HEK293 (cell line): Measurements from ENCODE around the gene FHIT.

Experiments
- CTCF ChIA-PET: fragments of 350-600 bp; formaldehyde crosslinking; extraction: SDS; loops from one replicate; lab custom pipeline; 2021; ENCODE audit warnings: antibody characterized with exemption; lab: Yijun Ruan, JAX
- POLR2A ChIA-PET: fragments of 300-600 bp; formaldehyde crosslinking; extraction: SDS; loops from one replicate; lab custom pipeline; 2020; ENCODE audit warnings: antibody characterized with exemption, inconsistent platforms; lab: Yijun Ruan, JAX
- H3K27ac ChIP-seq: fragments of 200-500 bp; sonication (Bioruptor generic); 2 replicates; pipeline ENCODE4 v1.5.1; 2014; ENCODE audit warnings: low read depth, low read length, control low read depth, inconsistent platforms; ENCODE audit errors: extremely low read depth
- H3K36me3 ChIP-seq, 2 experiments: fragments of 200-500 bp in 1 of 2; sonication (Bioruptor generic) in 1 of 2; 1 replicate in 1 of 2; 2 replicates in 1 of 2; pipeline ENCODE4 v1.5.1; 2014 to 2017; ENCODE audit warnings: inconsistent platforms in 2 of 2, low read length in 2 of 2; ENCODE audit not compliant: control insufficient read depth in 2 of 2, insufficient read depth in 1 of 2
- H3K4me1 ChIP-seq: fragments of 200-500 bp; sonication (Bioruptor generic); 2 replicates; pipeline ENCODE4 v1.5.1; 2014; ENCODE audit warnings: mild to moderate bottlenecking, low read length, inconsistent platforms; ENCODE audit not compliant: control insufficient read depth, insufficient read depth
- H3K4me3 ChIP-seq: 2 replicates; pipeline ENCODE4 v1.5.1; 2011; ENCODE audit warnings: low read depth, mild to moderate bottlenecking, control low read depth, low read length, moderate library complexity
- H3K9me3 ChIP-seq: fragments of 200-500 bp; sonication (Bioruptor generic); 2 replicates; pipeline ENCODE4 v1.5.1; 2014; ENCODE audit warnings: low read depth, low read length, inconsistent platforms; ENCODE audit not compliant: control insufficient read depth, insufficient read depth
- GLI2 ChIP-seq: fragments of 450-650 bp; formaldehyde crosslinking; IDR thresholded peaks from 2 replicates; pipeline ENCODE4; 2017; ENCODE audit warnings: missing biosample characterization, missing genetic modification characterization, low read depth, borderline replicate concordance
- OVOL3 ChIP-seq: fragments of 450-650 bp; formaldehyde crosslinking; IDR thresholded peaks from 2 replicates; pipeline ENCODE4 v1.5.1; 2016; ENCODE audit warnings: missing biosample characterization, missing genetic modification characterization
- ZBTB1 ChIP-seq: fragments of 450-650 bp; formaldehyde crosslinking; IDR thresholded peaks from 2 replicates; pipeline ENCODE4 v1.5.1; 2016; ENCODE audit warnings: missing biosample characterization, missing genetic modification characterization
- ZBTB7A ChIP-seq: fragments of 450-650 bp; formaldehyde crosslinking; IDR thresholded peaks from 2 replicates; pipeline ENCODE4 v1.5.1; 2016; ENCODE audit warnings: low read depth, missing biosample characterization, missing genetic modification characterization
- ZFP37 ChIP-seq: fragments of 450-650 bp; formaldehyde crosslinking; IDR thresholded peaks from 2 replicates; pipeline ENCODE4 v1.5.1; 2016; ENCODE audit warnings: missing biosample characterization, missing genetic modification characterization
- ZIC2 ChIP-seq: fragments of 450-650 bp; formaldehyde crosslinking; IDR thresholded peaks from 2 replicates; pipeline ENCODE4 v1.5.1; 2016; ENCODE audit warnings: missing biosample characterization, missing genetic modification characterization
- ZNF239 ChIP-seq: fragments of 450-650 bp; formaldehyde crosslinking; IDR thresholded peaks from 2 replicates; pipeline ENCODE4 v1.5.1; 2016; ENCODE audit warnings: missing biosample characterization, missing genetic modification characterization
- ZNF302 ChIP-seq: fragments of 450-650 bp; formaldehyde crosslinking; IDR thresholded peaks from 2 replicates; pipeline ENCODE4 v1.5.1; 2016; ENCODE audit warnings: missing biosample characterization, missing genetic modification characterization, low read depth
- ZNF391 ChIP-seq: fragments of 450-650 bp; formaldehyde crosslinking; IDR thresholded peaks from 2 replicates; pipeline ENCODE4 v1.5.1; 2016; ENCODE audit warnings: low read depth, missing biosample characterization, missing genetic modification characterization, borderline replicate concordance
- ZNF530 ChIP-seq: fragments of 450-650 bp; formaldehyde crosslinking; IDR thresholded peaks from 2 replicates; pipeline ENCODE4 v1.5.1; 2016; ENCODE audit warnings: low read depth, missing biosample characterization, missing genetic modification characterization
- ZNF548 ChIP-seq: fragments of 450-650 bp; formaldehyde crosslinking; IDR thresholded peaks from 2 replicates; pipeline ENCODE4 v1.5.1; 2016; ENCODE audit warnings: missing biosample characterization, missing genetic modification characterization
- ZNF621 ChIP-seq: fragments of 450-650 bp; formaldehyde crosslinking; IDR thresholded peaks from 2 replicates; pipeline ENCODE4 v1.5.1; 2017; ENCODE audit warnings: missing biosample characterization, missing genetic modification characterization
- ZNF677 ChIP-seq: fragments of 450-650 bp; IDR thresholded peaks from 2 replicates; pipeline ENCODE4 v1.5.0; 2018; ENCODE audit warnings: missing biosample characterization, mild to moderate bottlenecking, missing genetic modification characterization, moderate library complexity
- ZNF785 ChIP-seq: fragments of 450-650 bp; formaldehyde crosslinking; IDR thresholded peaks from 2 replicates; pipeline ENCODE4 v1.5.1; 2016; ENCODE audit warnings: missing biosample characterization, missing genetic modification characterization
- TF ChIP-seq, protein P1 (sequence below): fragments of 450-650 bp; formaldehyde crosslinking; IDR thresholded peaks from 2 replicates; pipeline ENCODE4 v1.5.1; 2017; ENCODE audit warnings: missing biosample characterization, missing genetic modification characterization
- TF ChIP-seq, protein P2 (sequence below): fragments of 450-650 bp; formaldehyde crosslinking; IDR thresholded peaks from 2 replicates; pipeline ENCODE4 v1.5.1; 2016; ENCODE audit warnings: missing biosample characterization, missing genetic modification characterization
- TF ChIP-seq, protein P3 (sequence below): fragments of 450-650 bp; formaldehyde crosslinking; IDR thresholded peaks from 2 replicates; pipeline ENCODE4 v1.5.1; 2016; ENCODE audit warnings: missing biosample characterization, missing genetic modification characterization
- TF ChIP-seq, protein P4 (sequence below): sonication (generic); formaldehyde crosslinking; IDR thresholded peaks from 2 replicates; pipeline ENCODE4 v1.8.1; 2022; ENCODE audit warnings: mild to moderate bottlenecking, moderate library complexity, missing genetic modification reagents
- TF ChIP-seq, protein P5 (sequence below): fragments of 450-650 bp; formaldehyde crosslinking; IDR thresholded peaks from 2 replicates; pipeline ENCODE4 v1.5.1; 2016; ENCODE audit warnings: missing biosample characterization, missing genetic modification characterization
- TF ChIP-seq, protein P6 (sequence below): fragments of 450-650 bp; formaldehyde crosslinking; IDR thresholded peaks from 2 replicates; pipeline ENCODE4 v1.5.1; 2016; ENCODE audit warnings: missing biosample characterization, missing genetic modification characterization

FHIT gene

DNA sequence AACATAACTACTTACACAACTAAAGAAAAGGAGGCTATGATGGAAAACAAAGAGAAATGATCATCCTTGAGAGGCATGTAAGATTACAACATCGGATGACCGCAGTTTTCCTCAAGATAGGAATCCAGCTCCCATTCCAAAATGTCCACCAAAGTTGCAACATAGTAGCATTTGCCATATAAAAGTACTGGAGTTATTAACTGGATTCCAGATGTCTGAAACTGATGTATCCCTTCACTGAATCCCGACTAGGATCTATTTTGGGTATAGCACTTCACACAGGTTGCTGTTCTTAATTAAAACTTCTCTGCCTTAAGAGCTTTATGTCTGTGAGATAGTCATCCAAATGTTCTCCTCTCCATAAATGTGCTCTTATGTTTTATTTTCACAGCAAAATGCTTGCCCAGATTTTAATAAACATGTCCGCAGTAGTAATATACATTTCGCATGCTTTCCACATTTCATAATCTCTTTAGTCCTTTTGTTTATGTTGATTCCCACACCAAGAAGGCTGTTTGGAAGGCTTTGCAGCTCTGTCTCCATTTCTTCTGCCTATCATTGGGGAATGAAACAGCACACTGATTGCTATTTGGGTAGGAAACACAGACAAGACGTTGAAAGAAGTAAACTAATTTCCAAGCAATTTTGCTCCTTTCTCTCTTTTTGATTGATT is 1484.9 kb downstream of the FHIT start:
- Histone ChIP-seq H3K27ac (no peak overlapping the region), H3K9me3 (no peaks in the 10 kb centered on the region), H3K36me3 (no peaks in the 10 kb centered on the region), H3K4me1 (no peaks in the 10 kb centered on the region), H3K4me3 (no peak overlapping the region)
- TF ChIP-seq, protein P1, sequence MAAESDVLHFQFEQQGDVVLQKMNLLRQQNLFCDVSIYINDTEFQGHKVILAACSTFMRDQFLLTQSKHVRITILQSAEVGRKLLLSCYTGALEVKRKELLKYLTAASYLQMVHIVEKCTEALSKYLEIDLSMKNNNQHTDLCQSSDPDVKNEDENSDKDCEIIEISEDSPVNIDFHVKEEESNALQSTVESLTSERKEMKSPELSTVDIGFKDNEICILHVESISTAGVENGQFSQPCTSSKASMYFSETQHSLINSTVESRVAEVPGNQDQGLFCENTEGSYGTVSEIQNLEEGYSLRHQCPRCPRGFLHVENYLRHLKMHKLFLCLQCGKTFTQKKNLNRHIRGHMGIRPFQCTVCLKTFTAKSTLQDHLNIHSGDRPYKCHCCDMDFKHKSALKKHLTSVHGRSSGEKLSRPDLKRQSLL (tag by site-specific recombination), result no peak
- TF ChIP-seq ZNF530, result no peak
- no peak for TF ChIP-seq OVOL3 (tag by site-specific recombination)
- TF ChIP-seq ZFP37 (tag by site-specific recombination), result no peak
- no peak for TF ChIP-seq ZNF677
- TF ChIP-seq, protein P2, sequence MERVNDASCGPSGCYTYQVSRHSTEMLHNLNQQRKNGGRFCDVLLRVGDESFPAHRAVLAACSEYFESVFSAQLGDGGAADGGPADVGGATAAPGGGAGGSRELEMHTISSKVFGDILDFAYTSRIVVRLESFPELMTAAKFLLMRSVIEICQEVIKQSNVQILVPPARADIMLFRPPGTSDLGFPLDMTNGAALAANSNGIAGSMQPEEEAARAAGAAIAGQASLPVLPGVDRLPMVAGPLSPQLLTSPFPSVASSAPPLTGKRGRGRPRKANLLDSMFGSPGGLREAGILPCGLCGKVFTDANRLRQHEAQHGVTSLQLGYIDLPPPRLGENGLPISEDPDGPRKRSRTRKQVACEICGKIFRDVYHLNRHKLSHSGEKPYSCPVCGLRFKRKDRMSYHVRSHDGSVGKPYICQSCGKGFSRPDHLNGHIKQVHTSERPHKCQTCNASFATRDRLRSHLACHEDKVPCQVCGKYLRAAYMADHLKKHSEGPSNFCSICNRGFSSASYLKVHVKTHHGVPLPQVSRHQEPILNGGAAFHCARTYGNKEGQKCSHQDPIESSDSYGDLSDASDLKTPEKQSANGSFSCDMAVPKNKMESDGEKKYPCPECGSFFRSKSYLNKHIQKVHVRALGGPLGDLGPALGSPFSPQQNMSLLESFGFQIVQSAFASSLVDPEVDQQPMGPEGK (tag by site-specific recombination), result no peak
- TF ChIP-seq ZNF785, result no peak
- no peak for TF ChIP-seq ZNF621 (tag by site-specific recombination)
- no peak for TF ChIP-seq ZNF302 (tag by site-specific recombination)
- TF ChIP-seq ZBTB1 (tag by site-specific recombination), result no peak
- TF ChIP-seq, protein P3, sequence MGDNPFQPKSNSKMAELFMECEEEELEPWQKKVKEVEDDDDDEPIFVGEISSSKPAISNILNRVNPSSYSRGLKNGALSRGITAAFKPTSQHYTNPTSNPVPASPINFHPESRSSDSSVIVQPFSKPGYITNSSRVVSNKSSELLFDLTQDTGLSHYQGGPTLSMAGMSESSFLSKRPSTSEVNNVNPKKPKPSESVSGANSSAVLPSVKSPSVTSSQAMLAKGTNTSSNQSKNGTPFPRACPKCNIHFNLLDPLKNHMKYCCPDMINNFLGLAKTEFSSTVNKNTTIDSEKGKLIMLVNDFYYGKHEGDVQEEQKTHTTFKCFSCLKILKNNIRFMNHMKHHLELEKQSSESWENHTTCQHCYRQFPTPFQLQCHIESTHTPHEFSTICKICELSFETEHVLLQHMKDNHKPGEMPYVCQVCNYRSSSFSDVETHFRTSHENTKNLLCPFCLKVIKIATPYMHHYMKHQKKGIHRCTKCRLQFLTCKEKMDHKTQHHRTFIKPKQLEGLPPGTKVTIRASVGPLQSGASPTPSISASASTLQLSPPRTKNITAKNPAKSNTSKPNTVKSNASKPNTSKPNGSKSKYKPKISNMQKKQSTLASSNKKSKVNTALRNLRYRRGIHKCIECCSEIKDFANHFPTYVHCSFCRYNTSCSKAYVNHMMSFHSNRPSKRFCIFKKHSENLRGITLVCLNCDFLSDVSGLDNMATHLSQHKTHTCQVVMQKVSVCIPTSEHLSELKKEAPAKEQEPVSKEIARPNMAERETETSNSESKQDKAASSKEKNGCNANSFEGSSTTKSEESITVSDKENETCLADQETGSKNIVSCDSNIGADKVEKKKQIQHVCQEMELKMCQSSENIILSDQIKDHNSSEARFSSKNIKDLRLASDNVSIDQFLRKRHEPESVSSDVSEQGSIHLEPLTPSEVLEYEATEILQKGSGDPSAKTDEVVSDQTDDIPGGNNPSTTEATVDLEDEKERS (tag by site-specific recombination), result no peak
- TF ChIP-seq ZNF391 (tag by site-specific recombination), result no peak
- TF ChIP-seq GLI2 (tag by site-specific recombination), result no peak
- no peak for TF ChIP-seq ZIC2 (tag by site-specific recombination)
- TF ChIP-seq ZBTB7A, result no peak
- POLR2A ChIA-PET, result no interaction called here
- CTCF ChIA-PET, result no interaction called here

DNA sequence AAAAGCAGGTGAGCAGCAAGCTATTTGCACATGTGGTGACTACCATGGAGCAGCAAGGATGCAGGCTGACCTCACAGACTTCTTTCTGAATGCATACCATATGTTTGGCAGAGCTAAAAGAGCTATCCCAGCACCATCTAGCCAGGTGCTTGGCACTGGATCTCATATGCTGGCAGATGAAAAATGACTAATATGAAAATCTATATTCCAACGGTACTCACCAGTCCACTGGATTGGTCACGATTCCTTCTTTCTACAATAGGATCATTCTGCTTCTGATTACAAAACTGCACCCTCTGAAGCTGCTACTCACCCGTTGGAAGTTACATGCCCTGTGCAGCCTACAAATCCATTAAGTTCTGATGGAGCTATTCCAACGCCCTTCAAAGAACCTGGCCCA is 1487.1 kb downstream of the FHIT start:
- no peak overlapping the region for H3K4me3 ChIP-seq
- TF ChIP-seq, protein P4, sequence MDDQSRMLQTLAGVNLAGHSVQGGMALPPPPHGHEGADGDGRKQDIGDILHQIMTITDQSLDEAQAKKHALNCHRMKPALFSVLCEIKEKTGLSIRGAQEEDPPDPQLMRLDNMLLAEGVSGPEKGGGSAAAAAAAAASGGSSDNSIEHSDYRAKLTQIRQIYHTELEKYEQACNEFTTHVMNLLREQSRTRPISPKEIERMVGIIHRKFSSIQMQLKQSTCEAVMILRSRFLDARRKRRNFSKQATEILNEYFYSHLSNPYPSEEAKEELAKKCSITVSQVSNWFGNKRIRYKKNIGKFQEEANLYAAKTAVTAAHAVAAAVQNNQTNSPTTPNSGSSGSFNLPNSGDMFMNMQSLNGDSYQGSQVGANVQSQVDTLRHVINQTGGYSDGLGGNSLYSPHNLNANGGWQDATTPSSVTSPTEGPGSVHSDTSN, result no peak
- TF ChIP-seq, protein P5, sequence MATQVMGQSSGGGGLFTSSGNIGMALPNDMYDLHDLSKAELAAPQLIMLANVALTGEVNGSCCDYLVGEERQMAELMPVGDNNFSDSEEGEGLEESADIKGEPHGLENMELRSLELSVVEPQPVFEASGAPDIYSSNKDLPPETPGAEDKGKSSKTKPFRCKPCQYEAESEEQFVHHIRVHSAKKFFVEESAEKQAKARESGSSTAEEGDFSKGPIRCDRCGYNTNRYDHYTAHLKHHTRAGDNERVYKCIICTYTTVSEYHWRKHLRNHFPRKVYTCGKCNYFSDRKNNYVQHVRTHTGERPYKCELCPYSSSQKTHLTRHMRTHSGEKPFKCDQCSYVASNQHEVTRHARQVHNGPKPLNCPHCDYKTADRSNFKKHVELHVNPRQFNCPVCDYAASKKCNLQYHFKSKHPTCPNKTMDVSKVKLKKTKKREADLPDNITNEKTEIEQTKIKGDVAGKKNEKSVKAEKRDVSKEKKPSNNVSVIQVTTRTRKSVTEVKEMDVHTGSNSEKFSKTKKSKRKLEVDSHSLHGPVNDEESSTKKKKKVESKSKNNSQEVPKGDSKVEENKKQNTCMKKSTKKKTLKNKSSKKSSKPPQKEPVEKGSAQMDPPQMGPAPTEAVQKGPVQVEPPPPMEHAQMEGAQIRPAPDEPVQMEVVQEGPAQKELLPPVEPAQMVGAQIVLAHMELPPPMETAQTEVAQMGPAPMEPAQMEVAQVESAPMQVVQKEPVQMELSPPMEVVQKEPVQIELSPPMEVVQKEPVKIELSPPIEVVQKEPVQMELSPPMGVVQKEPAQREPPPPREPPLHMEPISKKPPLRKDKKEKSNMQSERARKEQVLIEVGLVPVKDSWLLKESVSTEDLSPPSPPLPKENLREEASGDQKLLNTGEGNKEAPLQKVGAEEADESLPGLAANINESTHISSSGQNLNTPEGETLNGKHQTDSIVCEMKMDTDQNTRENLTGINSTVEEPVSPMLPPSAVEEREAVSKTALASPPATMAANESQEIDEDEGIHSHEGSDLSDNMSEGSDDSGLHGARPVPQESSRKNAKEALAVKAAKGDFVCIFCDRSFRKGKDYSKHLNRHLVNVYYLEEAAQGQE (tag by site-specific recombination), result no peak
- no peak for TF ChIP-seq ZNF548 (tag by site-specific recombination)
- no peak for TF ChIP-seq ZNF239 (tag by site-specific recombination)
- TF ChIP-seq, protein P6, sequence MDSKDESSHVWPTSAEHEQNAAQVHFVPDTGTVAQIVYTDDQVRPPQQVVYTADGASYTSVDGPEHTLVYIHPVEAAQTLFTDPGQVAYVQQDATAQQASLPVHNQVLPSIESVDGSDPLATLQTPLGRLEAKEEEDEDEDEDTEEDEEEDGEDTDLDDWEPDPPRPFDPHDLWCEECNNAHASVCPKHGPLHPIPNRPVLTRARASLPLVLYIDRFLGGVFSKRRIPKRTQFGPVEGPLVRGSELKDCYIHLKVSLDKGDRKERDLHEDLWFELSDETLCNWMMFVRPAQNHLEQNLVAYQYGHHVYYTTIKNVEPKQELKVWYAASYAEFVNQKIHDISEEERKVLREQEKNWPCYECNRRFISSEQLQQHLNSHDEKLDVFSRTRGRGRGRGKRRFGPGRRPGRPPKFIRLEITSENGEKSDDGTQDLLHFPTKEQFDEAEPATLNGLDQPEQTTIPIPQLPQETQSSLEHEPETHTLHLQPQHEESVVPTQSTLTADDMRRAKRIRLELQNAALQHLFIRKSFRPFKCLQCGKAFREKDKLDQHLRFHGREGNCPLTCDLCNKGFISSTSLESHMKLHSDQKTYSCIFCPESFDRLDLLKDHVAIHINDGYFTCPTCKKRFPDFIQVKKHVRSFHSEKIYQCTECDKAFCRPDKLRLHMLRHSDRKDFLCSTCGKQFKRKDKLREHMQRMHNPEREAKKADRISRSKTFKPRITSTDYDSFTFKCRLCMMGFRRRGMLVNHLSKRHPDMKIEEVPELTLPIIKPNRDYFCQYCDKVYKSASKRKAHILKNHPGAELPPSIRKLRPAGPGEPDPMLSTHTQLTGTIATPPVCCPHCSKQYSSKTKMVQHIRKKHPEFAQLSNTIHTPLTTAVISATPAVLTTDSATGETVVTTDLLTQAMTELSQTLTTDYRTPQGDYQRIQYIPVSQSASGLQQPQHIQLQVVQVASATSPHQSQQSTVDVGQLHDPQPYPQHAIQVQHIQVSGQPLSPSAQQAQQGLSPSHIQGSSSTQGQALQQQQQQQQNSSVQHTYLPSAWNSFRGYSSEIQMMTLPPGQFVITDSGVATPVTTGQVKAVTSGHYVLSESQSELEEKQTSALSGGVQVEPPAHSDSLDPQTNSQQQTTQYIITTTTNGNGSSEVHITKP, result no peak

More for the DNA sequence above, 1487.1 kb downstream of the FHIT start:
- no peaks in the 10 kb centered on the region for H3K9me3 ChIP-seq
- CTCF ChIA-PET, result no interaction called here
- no peak overlapping the region for H3K27ac ChIP-seq
- POLR2A ChIA-PET, result no interaction called here
- no peaks in the 10 kb centered on the region for H3K4me1 ChIP-seq
- no peaks in the 10 kb centered on the region for H3K36me3 ChIP-seq
